Liver (tissue), 9 donors: ENCODE results near the gene PLAU. TPM values are rescaled to one million over a fixed set of nuclear protein-coding genes. Genes with fewer than 3 reads are reported as not detected.

ENCODE experiments used
- DNase-seq: peaks from one replicate; pipeline ENCODE4 v3.0.0-alpha.2; 2017; ENCODE audit warnings: low spot score
- H3K27ac ChIP-seq, 2 donors: one replicate each; pipeline ENCODE4 v1.7.0; 2013; ENCODE audit warnings: inconsistent platforms in 2 of 2, low read length in 2 of 2, control low read depth in 1 of 2, low read depth in 1 of 2, mild to moderate bottlenecking in 1 of 2
- H3K27me3 ChIP-seq, 4 donors: one replicate each; pipeline versions ENCODE4 v1.6.1 to v1.7.0; 2013; ENCODE audit warnings: low read length in 3 of 4, inconsistent platforms in 1 of 4, mild to moderate bottlenecking in 1 of 4, moderate library complexity in 1 of 4; ENCODE audit not compliant: control insufficient read depth in 4 of 4, insufficient read depth in 4 of 4
- H3K36me3 ChIP-seq, 4 donors: one replicate each; pipeline versions ENCODE4 v1.6.1 to v1.7.0; 2013; ENCODE audit warnings: low read length in 3 of 4, mild to moderate bottlenecking in 3 of 4, low read depth in 1 of 4, moderate library complexity in 1 of 4; ENCODE audit not compliant: control insufficient read depth in 4 of 4, insufficient read depth in 3 of 4
- H3K4me1 ChIP-seq, 4 donors: one replicate each; pipeline versions ENCODE4 v1.6.1 to v1.7.0; 2013; ENCODE audit warnings: low read length in 3 of 4, mild to moderate bottlenecking in 3 of 4, moderate library complexity in 1 of 4; ENCODE audit not compliant: control insufficient read depth in 4 of 4, insufficient read depth in 4 of 4
- H3K4me3 ChIP-seq, 3 donors: one replicate each; pipeline versions ENCODE4 v1.6.1 to v1.7.0; 2013; ENCODE audit warnings: low read length in 3 of 3, control low read depth in 1 of 3, low read depth in 1 of 3, mild to moderate bottlenecking in 1 of 3
- H3K9ac ChIP-seq, 2 donors: one replicate each; pipeline ENCODE4 v1.7.0; 2013; ENCODE audit warnings: low read length in 2 of 2, mild to moderate bottlenecking in 2 of 2, moderate library complexity in 2 of 2, control low read depth in 1 of 2, low read depth in 1 of 2
- H3K9me3 ChIP-seq, 4 donors: one replicate each; pipeline versions ENCODE4 v1.6.1 to v1.7.0; 2013; ENCODE audit warnings: low read length in 3 of 4; ENCODE audit not compliant: control insufficient read depth in 4 of 4
- ATF3 ChIP-seq: IDR thresholded peaks from 2 replicates; pipeline ENCODE4 v1.6.1; 2016; ENCODE audit warnings: antibody characterized with exemption
- CTCF ChIP-seq: fragments of 150-350 bp; IDR thresholded peaks from 2 replicates; pipeline ENCODE4 v1.5.1; 2017; ENCODE audit warnings: improper control_type of control experiment, low read depth, low read length; ENCODE audit not compliant: missing input control
- FOXA1 ChIP-seq: IDR thresholded peaks from 2 replicates; pipeline ENCODE4 v1.6.1; 2016; ENCODE audit warnings: antibody characterized with exemption
- FOXA2 ChIP-seq: IDR thresholded peaks from 2 replicates; pipeline ENCODE4 v1.6.1; 2016; ENCODE audit warnings: antibody characterized with exemption
- GABPA ChIP-seq, 2 donors: IDR thresholded peaks in 1 of 2; conservative IDR thresholded peaks in 1 of 2; 2 replicates each; pipeline ENCODE4 v1.6.1; 2016; ENCODE audit warnings: antibody characterized with exemption in 2 of 2, mild to moderate bottlenecking in 1 of 2, moderate library complexity in 1 of 2
- HNF4A ChIP-seq, 2 donors: conservative IDR thresholded peaks; 2 replicates each; pipeline ENCODE4 v1.6.1; 2016; ENCODE audit warnings: antibody characterized with exemption in 2 of 2, mild to moderate bottlenecking in 2 of 2
- HNF4G ChIP-seq: IDR thresholded peaks from 2 replicates; pipeline ENCODE4 v1.6.1; 2016; ENCODE audit warnings: antibody characterized with exemption
- JUND ChIP-seq, 2 donors: IDR thresholded peaks; 2 replicates each; pipeline ENCODE4 v1.6.1; 2016; ENCODE audit warnings: antibody characterized with exemption in 2 of 2
- MAX ChIP-seq: IDR thresholded peaks from 2 replicates; pipeline ENCODE4 v1.6.1; 2016; ENCODE audit warnings: antibody characterized with exemption
- NR2F2 ChIP-seq: IDR thresholded peaks from 2 replicates; pipeline ENCODE4 v1.6.1; 2016; ENCODE audit warnings: antibody characterized with exemption
- REST ChIP-seq: IDR thresholded peaks from 2 replicates; pipeline ENCODE4 v1.6.1; 2016; ENCODE audit warnings: antibody characterized with exemption, mild to moderate bottlenecking
- RXRA ChIP-seq, 2 donors: IDR thresholded peaks; 2 replicates each; pipeline ENCODE4 v1.6.1; 2017 to 2018; ENCODE audit warnings: antibody characterized with exemption in 2 of 2, mild to moderate bottlenecking in 1 of 2
- SP1 ChIP-seq: IDR thresholded peaks from 2 replicates; pipeline ENCODE4 v1.6.1; 2018; ENCODE audit warnings: antibody characterized with exemption, mild to moderate bottlenecking
- TAF1 ChIP-seq: conservative IDR thresholded peaks from 2 replicates; pipeline ENCODE4 v1.6.1; 2016; ENCODE audit warnings: antibody characterized with exemption, mild to moderate bottlenecking
- YY1 ChIP-seq: IDR thresholded peaks from 2 replicates; pipeline ENCODE4 v1.6.1; 2016; ENCODE audit warnings: antibody characterized with exemption, mild to moderate bottlenecking
- ZBTB33 ChIP-seq: IDR thresholded peaks from 2 replicates; pipeline ENCODE4 v1.6.1; 2016; ENCODE audit warnings: antibody characterized with exemption
- WGBS: extraction: QIAGEN DNeasy Blood & Tissue Kit; methylation state at CpG from one replicate; pipeline ENCODE4 v1.1.7; 2013; 5-methylcytosine and 5-hydroxymethylcytosine counted together
- polyA plus RNA-seq, 2 donors: library from polyadenylated mRNA; stranded (reverse) in 1 of 2; unstranded in 1 of 2; fragments of 200-250 nt in 1 of 2; fragments of >200 nt in 1 of 2; fragmentation: Nextera tagmentation in 1 of 2; extraction: Ambion mirVana in 1 of 2; gene quantifications; one replicate each; pipeline versions ENCODE4 v1.2.1 to v1.2.3, GENCODE V29; 2013 to 2015
- total RNA-seq, 2 donors: library from RNA; depleted of rRNA; stranded (reverse); fragments of >200 nt; gene quantifications; one replicate each; pipeline ENCODE4 v1.2.3, GENCODE V29; 2014
- donor health status: healthy.
- donor health status: healthy.
- donor health status: healthy.
- donor health status: healthy.
- donor health status: healthy.

The PLAU gene
- total and polyA plus RNA-seq, 4 donors, result 0.40 to 1.0 (median 0.79) TPM

- WGBS, result 93% methylated on average over 9 of the region's 9 CpGs
- H3K9me3 ChIP-seq, result no peaks in the 10 kb centered on the region
- H3K4me3 ChIP-seq, result no peak overlapping the region
- H3K9ac ChIP-seq, result no peak overlapping the region
- H3K27ac ChIP-seq, result no peak overlapping the region
- H3K4me1 ChIP-seq, result peaks cover 4 to 12% (median 12%) of the 10 kb centered on the region in 4 donors
- DNase-seq, result no peak
- no peak for TF ChIP-seq FOXA2
- no peak for TF ChIP-seq CTCF
- no peak for TF ChIP-seq HNF4G
- no peak for TF ChIP-seq JUND (IDR thresholded peaks at IDR 0.05)
- TF ChIP-seq GABPA (IDR thresholded peaks at IDR 0.05 in 1 of 2, conservative IDR thresholded peaks at IDR 0.05 in 1 of 2), result no peak
- no peak for TF ChIP-seq SP1
- TF ChIP-seq ZBTB33, result no peak
- TF ChIP-seq RXRA (IDR thresholded peaks at IDR 0.05), result no peak
- no peak for TF ChIP-seq FOXA1
- no peak for TF ChIP-seq ATF3
- no peak for TF ChIP-seq HNF4A (conservative IDR thresholded peaks at IDR 0.05)
- TF ChIP-seq YY1, result no peak
- TF ChIP-seq REST, result no peak
- TF ChIP-seq MAX, result no peak
- no peak for TF ChIP-seq TAF1
- TF ChIP-seq NR2F2, result no peak
- H3K36me3 ChIP-seq, result no peaks in the 10 kb centered on the region
- H3K27me3 ChIP-seq, result no peaks in the 10 kb centered on the region
Measured at GRCh38 chr10:73877533-73878160, 33.3 kb upstream of the PLAU start.
